GM21381 (cell line): ENCODE results near the gene SYNRG.
"Not testable (repeated sequence)": the region's sequence is repeated elsewhere in the genome, so short reads cannot be mapped to it uniquely, and the experiment has no call there.

Experiments
- ATAC-seq: cut with Tn5 transposase; IDR thresholded peaks from one replicate; pipeline ENCODE4 v1.9.1; 2021; ENCODE audit warnings: mild to moderate bottlenecking, moderate library complexity; ENCODE audit not compliant: unreplicated experiment

SYNRG gene

GRCh38 chr17:37546302-37546701 is 62.9 kb downstream of the SYNRG start:
- ATAC-seq = no peak

GRCh38 chr17:37545486-37545885 is 63.7 kb downstream of the SYNRG start:
- no peak for ATAC-seq

- ATAC-seq = no peak
Measured at GRCh38 chr17:37543637-37544052, 65.6 kb downstream of the SYNRG start.

DNA sequence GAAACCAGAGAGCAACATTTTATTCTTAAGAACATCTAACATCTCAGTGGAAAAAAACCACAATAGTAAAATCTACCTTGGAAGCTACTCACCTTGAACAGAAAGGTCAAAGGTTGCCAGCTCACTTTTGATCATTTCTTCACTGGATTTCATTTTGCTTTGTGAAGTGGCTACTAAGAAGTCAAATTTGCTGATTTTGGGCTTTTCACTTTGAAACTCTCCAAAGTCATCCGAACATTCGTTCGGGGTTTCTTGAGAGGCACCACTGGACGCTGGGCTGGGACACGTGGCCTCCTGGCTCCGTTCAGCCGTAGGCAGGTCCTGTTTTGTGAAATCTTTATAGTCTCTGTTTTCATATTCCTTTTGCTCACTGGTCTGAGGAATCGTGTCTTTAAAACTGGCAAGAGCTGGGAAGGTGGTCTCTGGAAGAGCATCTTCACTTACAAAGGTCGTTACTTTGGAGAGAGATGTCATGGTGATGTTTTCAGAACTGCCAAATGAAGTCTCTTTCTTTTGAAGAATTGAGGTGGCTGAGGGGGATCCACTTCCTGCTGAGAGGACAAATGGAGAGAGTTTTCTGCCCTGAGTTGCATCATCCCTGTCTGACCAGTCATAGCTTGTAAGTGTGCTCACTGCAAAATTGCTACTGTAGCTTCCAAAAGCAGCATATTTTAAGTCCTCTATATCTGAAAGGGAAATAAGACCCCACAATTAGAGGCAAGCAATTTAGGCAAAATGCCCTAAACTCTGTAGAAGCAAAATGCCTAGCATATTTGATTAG is 67.1 kb downstream of the SYNRG start:
- ATAC-seq = no peak

GRCh38 chr17:37538981-37539659 is 70.1 kb downstream of the SYNRG start:
- ATAC-seq = no peak

DNA sequence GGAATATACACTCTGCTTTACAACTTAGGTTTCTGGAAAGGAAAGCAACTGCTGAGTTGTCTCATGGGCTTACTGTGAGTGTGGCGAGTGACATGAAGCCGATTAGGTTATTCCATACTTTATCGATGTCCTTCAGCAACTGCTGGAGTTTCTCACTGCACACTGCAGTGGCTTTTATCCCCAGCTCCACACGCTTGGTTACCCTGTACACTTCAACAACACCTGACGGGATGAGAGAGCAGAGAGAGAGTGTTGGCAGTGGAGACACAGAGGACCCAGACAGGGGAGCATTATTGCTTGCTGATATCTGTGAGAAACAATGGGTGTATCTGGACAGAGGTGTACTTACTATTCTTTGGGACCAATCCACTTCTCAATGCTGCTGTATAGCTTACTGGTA is 73.3 kb downstream of the SYNRG start:
- no peak for ATAC-seq

GRCh38 chr17:37532756-37533155 is 76.5 kb downstream of the SYNRG start:
- no peak for ATAC-seq

DNA sequence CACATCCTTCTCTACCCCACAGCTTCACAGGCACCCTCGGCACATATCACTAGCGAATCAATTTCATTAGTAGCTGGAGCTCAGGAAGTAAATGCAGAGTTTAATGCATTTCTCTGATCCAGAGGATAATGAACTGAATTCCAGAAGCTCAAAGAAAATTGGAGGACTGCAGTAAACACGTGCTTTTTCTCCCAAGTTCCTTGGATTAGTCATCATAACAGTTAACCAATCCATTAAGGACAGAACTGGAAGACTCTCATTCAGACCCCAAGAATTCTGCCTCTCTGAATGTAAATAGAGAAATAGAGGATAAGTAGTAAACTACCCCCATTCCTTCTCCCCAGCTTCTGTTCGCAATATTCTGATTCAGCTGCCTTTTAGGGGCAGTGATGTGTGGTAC is 78.8 kb downstream of the SYNRG start:
- ATAC-seq = no peak

GRCh38 chr17:37527249-37527851 is 81.9 kb downstream of the SYNRG start:
- no peak for ATAC-seq

DNA sequence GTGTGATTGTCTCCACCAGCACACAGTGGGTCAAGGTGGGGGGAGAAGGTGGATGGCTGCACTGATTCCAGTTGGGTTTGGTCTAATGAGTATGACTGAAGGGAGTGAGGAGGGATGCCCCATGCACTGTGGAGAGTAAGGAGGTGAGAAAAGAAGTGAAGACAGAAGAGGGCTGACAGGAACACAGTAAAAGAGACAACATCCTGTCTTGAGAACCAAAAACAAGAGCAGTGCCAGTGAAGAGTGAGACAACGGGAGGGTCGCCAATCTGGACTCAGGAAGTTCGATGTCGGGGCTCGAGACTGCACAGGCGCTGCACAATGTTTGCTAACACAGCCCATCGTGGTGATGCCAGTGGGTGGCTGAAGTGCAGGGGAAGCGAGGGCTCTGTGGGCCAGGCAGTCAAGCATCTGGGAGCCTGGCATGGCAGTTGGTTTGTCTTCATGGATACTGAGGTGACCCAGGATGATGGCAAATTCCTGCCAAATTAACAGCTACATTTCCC is 85.5 kb downstream of the SYNRG start:
- no peak for ATAC-seq

GRCh38 chr17:37521821-37522220 is 87.4 kb downstream of the SYNRG start:
- ATAC-seq = no peak

DNA sequence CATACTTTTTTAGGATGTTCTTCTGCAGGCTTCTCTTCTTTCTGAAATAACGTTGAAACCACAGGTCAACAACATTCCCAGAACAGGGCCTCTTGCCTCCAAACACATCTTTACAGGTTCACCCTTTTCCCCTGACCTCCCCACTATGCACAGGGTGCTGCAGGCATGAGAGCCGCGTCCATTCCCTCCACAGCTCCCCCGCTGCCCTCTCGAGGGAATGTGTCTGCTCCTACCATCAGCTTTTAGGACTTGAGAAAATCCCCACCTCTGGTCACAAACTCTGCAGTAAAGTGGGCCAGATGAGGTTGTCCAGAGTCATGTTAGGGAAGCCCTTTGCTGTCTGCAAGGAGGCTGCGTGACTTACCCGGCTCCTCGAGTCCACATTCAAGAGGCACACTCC is 89.0 kb downstream of the SYNRG start:
- no peak for ATAC-seq

GRCh38 chr17:37519251-37519985 is 89.8 kb downstream of the SYNRG start:
- no peak for ATAC-seq

- ATAC-seq = no peak
Measured at GRCh38 chr17:37518826-37519225, 90.4 kb downstream of the SYNRG start.

GRCh38 chr17:37517881-37518280 is 91.3 kb downstream of the SYNRG start:
- no peak for ATAC-seq

- ATAC-seq = no peak
Measured at GRCh38 chr17:37516127-37516571, 93.1 kb downstream of the SYNRG start.

- no peak for ATAC-seq
Measured at GRCh38 chr17:37513711-37514110, 95.5 kb downstream of the SYNRG start.

DNA sequence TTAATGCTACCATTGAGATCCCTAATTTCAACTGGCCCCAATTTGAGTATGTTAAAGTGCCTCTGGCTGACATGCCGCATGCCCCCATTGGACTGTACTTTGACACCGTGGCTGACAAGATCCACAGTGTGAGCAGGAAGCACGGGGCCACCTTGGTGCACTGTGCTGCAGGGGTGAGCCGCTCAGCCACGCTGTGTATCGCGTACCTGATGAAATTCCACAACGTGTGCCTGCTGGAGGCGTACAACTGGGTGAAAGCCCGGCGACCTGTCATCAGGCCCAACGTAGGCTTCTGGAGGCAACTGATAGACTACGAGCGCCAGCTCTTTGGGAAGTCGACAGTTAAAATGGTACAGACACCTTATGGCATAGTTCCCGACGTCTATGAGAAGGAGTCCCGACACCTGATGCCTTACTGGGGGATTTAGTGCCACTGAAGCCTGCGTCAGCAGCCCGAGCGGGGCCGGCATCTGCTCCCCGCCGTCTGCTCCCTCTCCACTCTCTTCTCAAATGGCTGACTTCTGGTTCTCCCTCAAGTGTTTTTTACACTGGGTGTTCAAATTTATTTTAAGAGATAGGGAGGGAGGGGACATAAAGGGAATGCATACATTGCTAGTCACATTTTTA is 96.7 kb downstream of the SYNRG start:
- ATAC-seq = no peak

DNA sequence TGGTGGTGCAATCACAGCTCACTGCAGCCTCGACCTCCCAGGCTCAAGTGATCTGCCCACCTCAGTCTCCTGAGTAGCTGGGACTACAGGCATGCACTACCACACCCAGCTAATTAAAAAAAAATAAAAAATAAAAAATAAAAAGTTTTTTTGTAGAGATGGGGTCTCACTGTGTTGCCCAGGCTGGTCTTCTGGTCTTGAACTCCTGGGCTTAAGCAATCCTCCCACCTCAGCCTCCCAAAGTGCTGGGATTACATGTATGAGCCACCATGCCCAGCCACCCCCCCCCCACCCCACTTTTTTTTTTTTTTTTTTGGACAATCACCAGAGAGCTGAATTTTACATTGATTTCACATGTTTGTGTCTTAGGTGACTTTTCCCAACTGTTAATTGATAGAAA is 97.6 kb downstream of the SYNRG start:
- not testable (repeated sequence) for ATAC-seq

- ATAC-seq = no peak
Measured at GRCh38 chr17:37510056-37510455, 99.2 kb downstream of the SYNRG start.

DNA sequence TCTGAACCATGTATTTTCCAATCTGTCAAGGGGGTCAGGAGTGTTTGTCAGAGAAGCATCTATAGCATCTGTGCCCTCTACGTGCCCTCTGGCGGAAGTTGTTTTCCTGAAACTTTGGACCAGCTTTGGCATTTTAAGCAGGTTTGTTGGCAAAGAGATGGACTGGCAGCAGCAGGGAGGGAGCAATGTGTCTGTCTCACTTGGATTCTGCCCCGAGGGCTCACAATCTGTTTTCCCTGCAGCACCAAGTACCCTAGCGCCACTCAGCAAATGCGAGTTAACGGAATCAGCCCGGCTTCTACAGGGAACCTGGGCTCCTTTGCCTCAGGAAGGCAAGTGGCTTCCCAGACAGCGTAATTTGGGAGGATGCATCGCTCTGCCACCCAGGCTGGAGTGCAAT is 102.1 kb downstream of the SYNRG start:
- no peak for ATAC-seq
